ENCODE measurements around the gene MAGEF1.

MAGEF1 gene

DNA sequence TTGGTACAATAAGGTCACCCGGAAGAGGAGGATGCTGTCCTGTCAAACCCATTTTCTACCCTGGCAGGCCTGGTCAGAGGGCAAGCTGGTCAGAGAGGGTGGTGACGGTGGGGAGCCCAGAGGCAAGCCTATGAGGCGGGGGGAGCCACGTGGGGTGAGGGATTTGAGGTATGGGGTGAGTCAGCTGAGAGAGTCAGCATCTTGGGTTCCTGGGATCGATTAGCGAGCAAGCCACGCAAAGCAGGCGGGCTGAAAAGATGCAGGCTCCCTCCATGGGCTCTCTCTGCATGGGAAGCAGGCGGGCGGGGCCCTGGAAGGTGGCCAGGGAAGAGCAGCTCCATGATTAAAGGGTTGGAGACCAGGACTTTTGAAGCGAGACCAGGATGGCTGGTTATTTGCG is 48.1 kb downstream of the MAGEF1 start:
- no peak overlapping the region for H3K4me3 ChIP-seq (ENCODE audit: low read length)
- TF ChIP-seq ZNF274 (IDR thresholded peaks at IDR 0.05; ENCODE audit: low read depth, low read length) = no peak

DNA sequence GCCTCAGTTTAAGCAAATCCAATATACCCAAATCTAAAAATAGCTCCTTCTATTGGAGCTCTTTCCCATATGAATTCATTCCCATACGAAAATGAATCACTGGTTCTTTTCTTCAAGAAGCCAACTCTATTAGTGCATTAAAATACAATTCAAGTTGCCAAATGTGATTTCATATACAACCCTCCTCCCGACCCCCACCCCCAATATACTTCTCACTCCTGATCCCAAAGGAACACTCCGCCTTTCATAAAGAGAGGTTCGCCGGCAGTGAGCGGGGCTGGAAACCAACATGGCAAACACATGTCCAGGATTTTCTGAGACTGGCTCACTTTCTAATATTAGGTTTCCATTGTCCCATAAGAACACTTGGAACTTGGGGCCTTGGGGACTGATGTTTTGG is 48.5 kb downstream of the MAGEF1 start:
- TF ChIP-seq ZNF274 (IDR thresholded peaks at IDR 0.05; ENCODE audit: low read depth, low read length) = no peak
- H3K4me3 ChIP-seq (ENCODE audit: low read length) = no peak overlapping the region

DNA sequence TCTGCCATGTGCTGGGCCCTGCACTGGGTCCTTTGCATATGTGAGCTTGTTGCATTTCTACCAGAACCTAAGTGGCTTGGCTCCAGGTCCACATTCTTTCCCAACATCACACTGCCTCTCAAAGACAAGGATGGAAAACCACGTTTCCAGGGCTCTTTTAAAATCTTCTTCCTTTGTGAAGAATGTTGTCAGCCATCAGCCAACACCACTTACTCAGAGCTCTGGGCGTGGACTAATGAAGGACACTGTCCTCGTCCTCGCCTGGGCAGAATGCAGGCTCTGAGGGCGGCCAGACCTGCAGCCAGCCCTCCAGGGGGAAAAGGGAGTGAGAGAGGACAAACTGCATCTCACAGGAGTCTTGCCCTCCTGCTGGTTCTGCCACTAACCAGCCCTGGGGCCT is 49.7 kb downstream of the MAGEF1 start:
- no peak overlapping the region for H3K4me3 ChIP-seq (ENCODE audit: low read length)
- TF ChIP-seq ZNF274 (IDR thresholded peaks at IDR 0.05; ENCODE audit: low read depth, low read length) = no peak

DNA sequence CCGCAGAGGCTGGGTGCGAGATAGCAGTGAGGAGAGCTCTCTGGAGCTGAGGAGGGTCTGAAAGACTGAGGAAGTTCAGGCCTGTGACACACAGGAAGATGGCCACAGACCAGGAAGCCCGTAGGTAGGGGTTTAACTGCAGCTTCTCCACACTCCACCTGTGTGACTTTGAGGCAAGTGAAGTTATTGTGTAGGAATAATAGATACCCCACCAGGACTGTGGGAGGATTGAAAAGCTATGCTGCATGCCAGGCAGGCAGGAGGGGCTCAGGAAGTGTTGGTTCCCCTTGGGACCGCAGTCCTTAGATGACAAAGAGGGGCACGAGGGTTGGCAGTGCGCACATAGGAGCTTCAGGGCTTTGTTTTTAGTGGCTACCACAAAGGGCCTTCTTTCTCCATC is 50.9 kb downstream of the MAGEF1 start:
- TF ChIP-seq ZNF274 (IDR thresholded peaks at IDR 0.05; ENCODE audit: low read depth, low read length) = no peak
- no peak overlapping the region for H3K4me3 ChIP-seq (ENCODE audit: low read length)
